DOHH2 (cell line): Measurements from ENCODE around the gene PIP4K2A.

ENCODE experiments used
- CTCF ChIP-seq: fragments of 200-600 bp; sonication (generic); IDR thresholded peaks from one replicate; pipeline ENCODE4 v1.5.1; 2014; ENCODE audit warnings: antibody characterized with exemption, mild to moderate bottlenecking, low read depth, low read length; ENCODE audit not compliant: poor library complexity, severe bottlenecking
- EZH2phosphoT487 ChIP-seq: fragments of 200-600 bp; sonication (generic); IDR thresholded peaks from 2 replicates; pipeline ENCODE4 v1.6.1; 2017; ENCODE audit warnings: borderline replicate concordance, mild to moderate bottlenecking, antibody characterized with exemption, low read length, moderate library complexity, mixed read lengths

- TF ChIP-seq CTCF: no peak
- TF ChIP-seq EZH2phosphoT487: no peak
These were observed 12.0 kb downstream of the PIP4K2A start for GRCh38 chr10:22702348-22702747.
